RWPE1 (cell line): ENCODE data around the gene FNDC11.

Source experiments
- CTCF ChIA-PET: fragments of 350-600 bp; sonication (Branson Sonifier 250); formaldehyde crosslinking; extraction: SDS; loops from one replicate; lab custom pipeline; 2021; lab: Yijun Ruan, JAX
- POLR2A ChIA-PET: fragments of 400-600 bp; formaldehyde crosslinking; extraction: SDS; loops from one replicate; lab custom pipeline; 2020; ENCODE audit warnings: antibody characterized with exemption; ENCODE audit not compliant: low non-redundant PET; lab: Yijun Ruan, JAX
- DNase-seq: peaks from one replicate; pipeline ENCODE4 v3.0.0; 2012; ENCODE audit warnings: low spot score
- H3K27ac ChIP-seq: fragments of 450-650 bp; 2 replicates; pipeline ENCODE4 v1.5.1; 2017
- CTCF ChIP-seq: fragments of 450-650 bp; conservative IDR thresholded peaks from 2 replicates; pipeline ENCODE4 v1.5.1; 2017; ENCODE audit warnings: low read depth, mild to moderate bottlenecking

The FNDC11 gene

GRCh38 chr20:63553933-63554290 lies at the start of gene FNDC11:
FNDC11 (plus strand) TSS chr20:63554159; CDS start chr20:63555664, 1,505 bp downstream.
- POLR2A ChIA-PET: no interaction called here
- H3K27ac ChIP-seq: peak within 1 kb of the TSS; percentile 63
- no peak for TF ChIP-seq CTCF
- DNase-seq: no peak
- CTCF ChIA-PET: interaction anchor here (0.6 kb wide), 1 partner anchor 104 kb away, joined by 3 read pairs; the partner anchor contains the start of gene RTEL1

- ChIA-PET CTCF (interaction anchor here (0.6 to 2.0 kb wide), 2 partner anchors 9 to 32 kb away, joined by 3 to 10 read pairs; no protein-coding TSS in a partner anchor), POLR2A (no interaction called here)
- TF ChIP-seq CTCF: no peak
- no peak overlapping the region for H3K27ac ChIP-seq
- DNase-seq: no peak
These were observed 49.3 kb upstream of the FNDC11 start for GRCh38 chr20:63504642-63505041.

GRCh38 chr20:63505281-63505680 lies 48.7 kb upstream of the FNDC11 start:
- no peak overlapping the region for H3K27ac ChIP-seq
- no peak for DNase-seq
- TF ChIP-seq CTCF: no peak
- POLR2A ChIA-PET: no interaction called here
- CTCF ChIA-PET: interaction anchor here (0.6 to 2.0 kb wide), 4 partner anchors 9 to 327 kb away, joined by 3 to 10 read pairs (median 3); no protein-coding TSS in a partner anchor

GRCh38 chr20:63505723-63506122 lies 48.2 kb upstream of the FNDC11 start:
- TF ChIP-seq CTCF: no peak
- POLR2A ChIA-PET: interaction anchor here (0.6 kb wide), 1 partner anchor 17 kb away, joined by 4 read pairs; no protein-coding TSS in a partner anchor

GRCh38 chr20:63507083-63507743 lies 46.7 kb upstream of the FNDC11 start:
- ChIA-PET POLR2A (no interaction called here), CTCF (interaction anchor here (0.6 to 2.1 kb wide), 4 partner anchors 11 to 191 kb away, joined by 3 to 9 read pairs (median 3); partner anchors contain the start of gene PPDPF)
- H3K27ac ChIP-seq: no peak overlapping the region
- no peak for DNase-seq
- no peak for TF ChIP-seq CTCF

More at GRCh38 chr20:63505723-63506122, 48.2 kb upstream of the FNDC11 start:
- CTCF ChIA-PET: interaction anchor here (0.7 to 2.0 kb wide), 3 partner anchors 10 to 327 kb away, joined by 3 to 10 read pairs (median 3); no protein-coding TSS in a partner anchor
- H3K27ac ChIP-seq: no peak overlapping the region
- no peak for DNase-seq

- no peak overlapping the region for H3K27ac ChIP-seq
- no peak for DNase-seq
- no peak for TF ChIP-seq CTCF
- POLR2A ChIA-PET: interaction anchor here (1.2 kb wide), 1 partner anchor 12 kb away, joined by 9 read pairs; the partner anchor contains the start of gene PPDPF
- CTCF ChIA-PET: interaction anchor here (0.6 to 2.1 kb wide), 5 partner anchors 11 to 886 kb away, joined by 3 to 9 read pairs (median 3); partner anchors contain the start of gene PPDPF
These were observed 45.7 kb upstream of the FNDC11 start for GRCh38 chr20:63508072-63508768.
